Tibial nerve (tissue), 4 donors: Measurements from ENCODE around the gene AUTS2. TPM values are rescaled to one million over a fixed set of nuclear protein-coding genes. Genes with fewer than 3 reads are reported as not detected.

Experiments used
- DNase-seq, 2 donors: peaks; one replicate each; pipeline ENCODE4 v3.0.0-alpha.2; 2019; ENCODE audit warnings: low spot score in 2 of 2
- H3K27ac ChIP-seq, 4 donors: fragments of 200-600 bp; sonication (generic) in 3 of 4; one replicate each; pipeline ENCODE4 v1.5.1; 2017 to 2019; ENCODE audit warnings: mild to moderate bottlenecking in 1 of 4
- H3K27me3 ChIP-seq, 2 donors: fragments of 200-600 bp; sonication (generic) in 1 of 2; one replicate each; pipeline versions ENCODE4 v1.5.1 to v1.6.0; 2017 to 2019
- H3K36me3 ChIP-seq, 3 donors: fragments of 200-600 bp; sonication (generic); one replicate each; pipeline ENCODE4 v1.5.1; 2018 to 2019
- H3K4me1 ChIP-seq, 4 donors: fragments of 200-600 bp; sonication (generic) in 3 of 4; one replicate each; pipeline ENCODE4 v1.5.1; 2017 to 2019
- H3K4me3 ChIP-seq, 4 donors: fragments of 200-600 bp; sonication (generic) in 3 of 4; one replicate each; pipeline ENCODE4 v1.5.1; 2017 to 2019; ENCODE audit warnings: mild to moderate bottlenecking in 1 of 4, moderate library complexity in 1 of 4
- H3K9me3 ChIP-seq, 4 donors: fragments of 200-600 bp; sonication (generic) in 3 of 4; one replicate each; pipeline ENCODE4 v1.5.1; 2017 to 2019
- CTCF ChIP-seq, 5 experiments: fragments of 200-600 bp in 3 of 5; fragments of 450-650 bp in 2 of 5; sonication (generic) in 3 of 5; IDR thresholded peaks; one replicate each; pipeline ENCODE4 v1.5.1; 2016 to 2019; ENCODE audit warnings: antibody characterized with exemption in 5 of 5, mild to moderate bottlenecking in 3 of 5, moderate library complexity in 2 of 5
- EP300 ChIP-seq, 2 donors: sonication (generic); formaldehyde crosslinking; IDR thresholded peaks; one replicate each; pipeline ENCODE4 v1.6.1; 2017; ENCODE audit warnings: antibody characterized with exemption in 2 of 2, mild to moderate bottlenecking in 1 of 2
- POLR2A ChIP-seq, 2 donors: fragments of 450-650 bp; IDR thresholded peaks; one replicate each; pipeline ENCODE4 v1.6.1; 2017; ENCODE audit warnings: antibody characterized with exemption in 2 of 2, mild to moderate bottlenecking in 2 of 2, moderate library complexity in 2 of 2
- WGBS, 2 donors: methylation state at CpG; one replicate each; pipeline ENCODE4 v1.1.5; 2018; 5-methylcytosine and 5-hydroxymethylcytosine counted together
- total RNA-seq, 4 donors: library from RNA; depleted of rRNA; stranded (reverse); fragments of >200 nt; gene quantifications; one replicate each; pipeline ENCODE4 v1.1.0, GENCODE V29; 2016

The AUTS2 gene
- total RNA-seq, 4 donors from 2014 or later: 56.6 to 87.9 (median 71.6) TPM

GRCh38 chr7:70288781-70289456 is 690.6 kb downstream of the AUTS2 start:
- Histone ChIP-seq H3K4me3 (no peak overlapping the region), H3K27ac (no peak overlapping the region), H3K4me1 (no peaks in the 10 kb centered on the region), H3K27me3 (no peaks in the 10 kb centered on the region), H3K9me3 (no peaks in the 10 kb centered on the region), H3K36me3 (no peaks in the 10 kb centered on the region)
- DNase-seq: no peak
- no peak for TF ChIP-seq POLR2A (IDR thresholded peaks at IDR 0.05)
- TF ChIP-seq CTCF (IDR thresholded peaks at IDR 0.05): no peak
- WGBS, 2 donors: 87 to 89% methylated on average over 5 of the region's 5 CpGs

DNA sequence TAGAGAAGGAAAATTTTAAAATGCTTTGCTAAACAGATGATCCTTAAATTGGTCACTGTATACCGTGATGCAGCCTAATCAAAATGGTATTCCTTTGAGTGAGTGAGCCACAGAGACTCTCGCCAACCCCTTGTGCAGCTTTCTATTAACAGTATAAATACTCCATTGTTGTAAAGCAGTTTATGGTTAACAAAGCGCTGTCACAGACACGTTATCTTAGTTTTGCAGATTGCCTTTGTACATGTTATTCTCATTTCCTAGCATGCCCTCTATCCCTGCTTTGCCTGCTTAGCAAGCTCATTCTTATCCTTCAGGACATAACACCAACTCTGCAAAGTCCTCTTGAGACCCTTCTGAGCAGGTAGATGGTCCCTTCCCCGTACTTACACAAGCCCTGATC is 694.4 kb downstream of the AUTS2 start:
- Histone ChIP-seq H3K27ac (no peak overlapping the region), H3K4me3 (no peak overlapping the region), H3K9me3 (no peaks in the 10 kb centered on the region), H3K4me1 (no peaks in the 10 kb centered on the region), H3K36me3 (no peaks in the 10 kb centered on the region), H3K27me3 (no peaks in the 10 kb centered on the region)
- TF ChIP-seq CTCF (IDR thresholded peaks at IDR 0.05) (no peak), EP300 (IDR thresholded peaks at IDR 0.05) (no peak), POLR2A (IDR thresholded peaks at IDR 0.05) (no peak)
- DNase-seq: no peak
- WGBS, 2 donors: 68 to 72% methylated on average over 5 of the region's 5 CpGs

DNA sequence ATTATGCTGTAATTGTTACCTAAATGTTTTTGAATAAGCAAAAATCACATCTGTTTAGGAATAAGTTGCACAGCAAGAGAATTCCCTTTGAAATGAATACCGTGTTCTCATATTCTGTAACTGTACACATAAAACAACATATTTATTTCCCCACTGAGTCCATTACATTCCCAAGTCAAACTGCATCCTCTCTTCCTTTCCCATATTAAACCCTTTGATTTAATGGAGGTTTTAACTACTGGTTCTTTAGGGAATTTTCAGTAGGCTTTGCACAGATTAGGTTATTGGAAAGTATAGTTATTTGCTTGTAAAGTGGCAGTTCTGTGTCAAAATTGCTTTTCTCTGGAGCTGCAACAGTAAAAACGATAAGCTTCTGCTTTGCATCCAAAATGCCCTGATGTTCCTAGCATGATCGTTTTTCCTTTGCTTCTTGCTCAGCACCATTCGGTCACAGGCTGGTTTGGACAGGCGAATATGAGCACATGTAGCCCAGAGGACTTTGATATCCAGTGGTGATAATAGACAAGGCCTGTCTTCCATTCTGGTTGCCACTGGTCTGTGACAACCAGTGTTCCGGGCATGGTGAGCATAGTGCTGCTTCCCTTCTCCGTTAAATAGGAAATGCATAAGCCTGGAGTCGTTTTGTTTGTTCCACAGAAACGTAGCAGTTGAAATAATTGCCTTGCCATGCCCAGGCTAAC is 696.1 kb downstream of the AUTS2 start:
- Histone ChIP-seq H3K4me1 (no peaks in the 10 kb centered on the region), H3K4me3 (no peak overlapping the region), H3K27me3 (no peaks in the 10 kb centered on the region), H3K9me3 (no peaks in the 10 kb centered on the region), H3K36me3 (no peaks in the 10 kb centered on the region), H3K27ac (no peak overlapping the region)
- DNase-seq: no peak
- TF ChIP-seq CTCF (IDR thresholded peaks at IDR 0.05) (no peak), POLR2A (IDR thresholded peaks at IDR 0.05) (no peak), EP300 (IDR thresholded peaks at IDR 0.05) (no peak)
- 71 to 80% methylated on average over 9 of the region's 9 CpGs for WGBS, 2 donors

DNA sequence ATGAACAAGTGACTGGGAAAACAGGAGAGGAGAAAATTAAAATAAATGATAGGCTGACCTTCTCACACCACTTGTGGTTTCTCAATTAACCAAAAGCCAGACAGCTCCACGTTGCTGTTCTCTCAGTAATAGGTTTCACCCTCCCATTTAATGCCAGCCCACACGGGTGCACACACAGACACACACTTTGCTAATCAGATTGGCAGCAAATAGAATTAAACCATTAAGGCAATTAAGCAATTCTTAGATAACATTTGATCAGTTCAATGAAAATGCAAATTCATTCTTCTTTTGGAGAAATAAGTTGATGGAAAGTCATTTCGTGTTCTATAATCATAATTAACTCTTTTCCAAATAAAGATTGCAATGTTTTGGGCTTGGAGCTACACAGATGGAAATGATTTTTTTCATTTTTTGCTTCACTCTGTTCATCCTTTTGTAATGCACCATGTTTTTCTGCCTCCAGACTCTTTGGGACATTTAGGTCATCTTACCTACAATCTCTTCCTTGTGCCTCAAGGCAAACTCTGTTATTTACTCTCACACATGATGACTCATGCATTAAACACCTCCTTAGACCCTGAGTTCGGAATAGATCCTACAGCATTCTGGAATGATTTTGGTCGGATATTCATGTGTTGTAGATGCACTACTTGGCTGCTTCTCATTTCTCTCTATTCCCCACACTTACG is 700.7 kb downstream of the AUTS2 start:
- no peak for DNase-seq
- Histone ChIP-seq H3K4me1 (no peaks in the 10 kb centered on the region), H3K27me3 (no peaks in the 10 kb centered on the region), H3K36me3 (no peaks in the 10 kb centered on the region), H3K4me3 (no peak overlapping the region), H3K27ac (no peak overlapping the region), H3K9me3 (no peaks in the 10 kb centered on the region)
- WGBS, 2 donors: 78 to 85% methylated on average over 6 of the region's 6 CpGs
- TF ChIP-seq EP300 (IDR thresholded peaks at IDR 0.05) (no peak), CTCF (IDR thresholded peaks at IDR 0.05) (no peak), POLR2A (IDR thresholded peaks at IDR 0.05) (no peak)

DNA sequence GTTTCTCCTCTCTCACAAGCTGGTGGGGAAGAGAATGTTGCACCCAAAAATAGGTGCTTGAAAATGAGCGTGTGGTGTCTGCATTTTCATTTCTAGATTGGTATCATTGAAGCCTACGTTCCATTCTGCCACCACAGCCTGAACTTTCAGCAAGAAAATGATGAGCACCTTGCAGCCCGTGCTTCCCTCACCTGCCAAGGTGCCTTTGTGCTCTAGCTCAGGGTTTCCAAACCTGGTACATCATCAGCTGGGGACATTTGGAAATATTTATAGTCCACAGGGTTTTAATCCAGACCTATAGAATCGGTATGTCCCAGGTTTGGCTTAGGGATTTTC is 701.2 kb downstream of the AUTS2 start:
- Histone ChIP-seq H3K9me3 (no peaks in the 10 kb centered on the region), H3K4me1 (no peaks in the 10 kb centered on the region), H3K27ac (no peak overlapping the region), H3K36me3 (no peaks in the 10 kb centered on the region), H3K27me3 (no peaks in the 10 kb centered on the region), H3K4me3 (no peak overlapping the region)
- WGBS, 2 donors: 96 to 98% methylated on average over 4 of the region's 4 CpGs
- no peak for DNase-seq
- TF ChIP-seq CTCF (IDR thresholded peaks at IDR 0.05) (no peak), EP300 (IDR thresholded peaks at IDR 0.05) (no peak), POLR2A (IDR thresholded peaks at IDR 0.05) (no peak)
